Tibial nerve (tissue), 4 donors: Measurements from ENCODE around the gene SPART. TPM values are rescaled to one million over a fixed set of nuclear protein-coding genes. Genes with fewer than 3 reads are reported as not detected.

Experiments used
- DNase-seq, 2 donors: peaks; one replicate each; pipeline ENCODE4 v3.0.0-alpha.2; 2019; ENCODE audit warnings: low spot score in 2 of 2
- H3K27ac ChIP-seq, 4 donors: fragments of 200-600 bp; sonication (generic) in 3 of 4; one replicate each; pipeline ENCODE4 v1.5.1; 2017 to 2019; ENCODE audit warnings: mild to moderate bottlenecking in 1 of 4
- H3K27me3 ChIP-seq, 2 donors: fragments of 200-600 bp; sonication (generic) in 1 of 2; one replicate each; pipeline versions ENCODE4 v1.5.1 to v1.6.0; 2017 to 2019
- H3K36me3 ChIP-seq, 3 donors: fragments of 200-600 bp; sonication (generic); one replicate each; pipeline ENCODE4 v1.5.1; 2018 to 2019
- H3K4me1 ChIP-seq, 4 donors: fragments of 200-600 bp; sonication (generic) in 3 of 4; one replicate each; pipeline ENCODE4 v1.5.1; 2017 to 2019
- H3K4me3 ChIP-seq, 4 donors: fragments of 200-600 bp; sonication (generic) in 3 of 4; one replicate each; pipeline ENCODE4 v1.5.1; 2017 to 2019; ENCODE audit warnings: mild to moderate bottlenecking in 1 of 4, moderate library complexity in 1 of 4
- H3K9me3 ChIP-seq, 4 donors: fragments of 200-600 bp; sonication (generic) in 3 of 4; one replicate each; pipeline ENCODE4 v1.5.1; 2017 to 2019
- EP300 ChIP-seq, 2 donors: sonication (generic); formaldehyde crosslinking; IDR thresholded peaks; one replicate each; pipeline ENCODE4 v1.6.1; 2017; ENCODE audit warnings: antibody characterized with exemption in 2 of 2, mild to moderate bottlenecking in 1 of 2
- POLR2A ChIP-seq, 2 donors: fragments of 450-650 bp; IDR thresholded peaks; one replicate each; pipeline ENCODE4 v1.6.1; 2017; ENCODE audit warnings: antibody characterized with exemption in 2 of 2, mild to moderate bottlenecking in 2 of 2, moderate library complexity in 2 of 2
- WGBS, 2 donors: methylation state at CpG; one replicate each; pipeline ENCODE4 v1.1.5; 2018; 5-methylcytosine and 5-hydroxymethylcytosine counted together
- total RNA-seq, 4 donors: library from RNA; depleted of rRNA; stranded (reverse); fragments of >200 nt; gene quantifications; one replicate each; pipeline ENCODE4 v1.1.0, GENCODE V29; 2016
- TF ChIP-seq, protein P1 (sequence below), 5 experiments: fragments of 200-600 bp in 3 of 5; fragments of 450-650 bp in 2 of 5; sonication (generic) in 3 of 5; IDR thresholded peaks; one replicate each; pipeline ENCODE4 v1.5.1; 2016 to 2019; ENCODE audit warnings: antibody characterized with exemption in 5 of 5, mild to moderate bottlenecking in 3 of 5, moderate library complexity in 2 of 5

The SPART gene
- total RNA-seq, 4 donors from 2014 or later = 50.7 to 77.4 (median 62.4) TPM

DNA sequence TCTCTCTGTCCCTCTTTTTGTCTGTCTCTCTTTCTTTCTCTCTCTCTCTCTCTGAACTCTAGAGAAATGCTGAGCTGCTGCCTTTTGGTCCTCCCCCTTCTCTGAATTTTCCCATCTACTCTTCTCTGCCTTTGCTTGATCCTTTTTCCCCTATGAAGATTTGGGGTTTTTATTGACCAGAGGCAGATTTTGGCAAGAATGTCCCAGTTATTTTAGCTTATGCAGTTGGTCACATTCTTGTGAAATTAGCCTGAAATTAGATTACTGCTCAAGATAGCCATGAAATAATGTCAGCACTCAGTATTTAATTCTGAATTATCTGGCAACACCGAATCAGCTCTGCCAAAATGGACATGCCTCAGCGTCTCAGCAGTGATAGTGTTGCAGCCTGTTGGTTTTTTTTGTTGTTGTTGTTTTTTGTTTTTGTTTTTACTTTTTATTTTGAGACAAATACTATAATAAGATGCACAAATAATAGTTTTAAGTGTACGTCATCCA, 17.2 kb upstream of the SPART start:
- TF ChIP-seq EP300 (IDR thresholded peaks at IDR 0.05) = no peak
- H3K4me3 ChIP-seq = no peak overlapping the region
- H3K4me1 ChIP-seq = peaks cover 0 to 33% (median 0%) of the 10 kb centered on the region in 4 donors
- H3K9me3 ChIP-seq = no peaks in the 10 kb centered on the region
- 43 to 49% methylated on average over 3 of the region's 3 CpGs for WGBS, 2 donors
- peaks cover 0 to 17% (median 0%) of the 10 kb centered on the region in 3 donors for H3K36me3 ChIP-seq
- peak overlapping the region in 1 of 4 donors; percentile 65 for H3K27ac ChIP-seq
- no peak for DNase-seq
- H3K27me3 ChIP-seq = no peaks in the 10 kb centered on the region

DNA sequence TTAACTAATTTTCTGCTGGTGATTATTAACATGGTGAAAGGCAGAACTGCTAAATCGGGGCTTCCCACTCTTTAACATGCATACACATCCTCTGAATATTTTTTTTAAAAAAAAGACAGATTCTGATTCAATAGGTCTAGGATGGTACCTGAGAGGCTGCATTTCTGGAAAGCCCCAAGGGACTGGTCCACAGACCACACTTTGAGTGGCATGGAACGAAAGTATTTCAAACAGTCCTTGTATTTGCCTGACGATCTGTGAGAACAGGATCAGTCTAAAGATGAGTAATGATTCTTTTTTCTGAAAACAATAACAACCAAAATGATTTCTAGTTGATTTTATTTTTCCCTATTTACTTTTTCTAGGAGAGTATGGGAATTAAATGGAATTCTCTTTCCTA, 16.7 kb upstream of the SPART start:
- Histone ChIP-seq H3K4me1 (peaks cover 0 to 38% (median under 1%) of the 10 kb centered on the region in 4 donors), H3K9me3 (no peaks in the 10 kb centered on the region), H3K27ac (peak overlapping the region in 1 of 4 donors; percentile 65), H3K27me3 (no peaks in the 10 kb centered on the region), H3K4me3 (no peak overlapping the region), H3K36me3 (peaks cover 0 to 17% (median 0%) of the 10 kb centered on the region in 3 donors)
- no peak for TF ChIP-seq POLR2A (IDR thresholded peaks at IDR 0.05)
- TF ChIP-seq, protein P1, sequence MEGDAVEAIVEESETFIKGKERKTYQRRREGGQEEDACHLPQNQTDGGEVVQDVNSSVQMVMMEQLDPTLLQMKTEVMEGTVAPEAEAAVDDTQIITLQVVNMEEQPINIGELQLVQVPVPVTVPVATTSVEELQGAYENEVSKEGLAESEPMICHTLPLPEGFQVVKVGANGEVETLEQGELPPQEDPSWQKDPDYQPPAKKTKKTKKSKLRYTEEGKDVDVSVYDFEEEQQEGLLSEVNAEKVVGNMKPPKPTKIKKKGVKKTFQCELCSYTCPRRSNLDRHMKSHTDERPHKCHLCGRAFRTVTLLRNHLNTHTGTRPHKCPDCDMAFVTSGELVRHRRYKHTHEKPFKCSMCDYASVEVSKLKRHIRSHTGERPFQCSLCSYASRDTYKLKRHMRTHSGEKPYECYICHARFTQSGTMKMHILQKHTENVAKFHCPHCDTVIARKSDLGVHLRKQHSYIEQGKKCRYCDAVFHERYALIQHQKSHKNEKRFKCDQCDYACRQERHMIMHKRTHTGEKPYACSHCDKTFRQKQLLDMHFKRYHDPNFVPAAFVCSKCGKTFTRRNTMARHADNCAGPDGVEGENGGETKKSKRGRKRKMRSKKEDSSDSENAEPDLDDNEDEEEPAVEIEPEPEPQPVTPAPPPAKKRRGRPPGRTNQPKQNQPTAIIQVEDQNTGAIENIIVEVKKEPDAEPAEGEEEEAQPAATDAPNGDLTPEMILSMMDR (IDR thresholded peaks at IDR 0.05) = no peak
- WGBS, 2 donors = 50 to 51% methylated on average over 3 of the region's 3 CpGs
- DNase-seq = no peak

DNA sequence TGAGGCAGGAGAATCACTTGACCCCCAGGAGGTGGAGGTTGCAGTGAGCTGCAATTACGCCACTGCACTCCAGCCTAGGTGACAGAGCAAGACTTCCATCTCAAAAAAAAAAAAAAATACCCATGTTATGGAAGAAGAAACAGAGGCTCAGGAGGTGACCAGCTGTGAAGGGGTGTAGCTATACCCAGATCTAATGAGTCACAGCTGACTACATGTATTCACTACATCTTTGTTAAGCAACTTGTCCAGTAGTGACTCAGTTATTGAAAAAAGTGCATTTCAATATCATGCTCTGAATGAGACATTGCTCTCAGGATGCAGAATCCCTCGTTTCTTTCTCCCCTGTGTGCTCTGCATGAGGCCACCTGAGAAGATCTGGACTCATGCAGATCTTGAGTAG, 16.1 kb upstream of the SPART start:
- TF ChIP-seq EP300 (IDR thresholded peaks at IDR 0.05) = no peak
- TF ChIP-seq, protein P1 (IDR thresholded peaks at IDR 0.05) = no peak
- TF ChIP-seq POLR2A (IDR thresholded peaks at IDR 0.05) = no peak
- DNase-seq = no peak
- Histone ChIP-seq H3K4me3 (no peak overlapping the region), H3K4me1 (peaks cover 0 to 43% (median 3%) of the 10 kb centered on the region in 4 donors), H3K27ac (peak overlapping the region in 1 of 4 donors; percentile 65), H3K36me3 (peaks cover 0 to 16% (median 0%) of the 10 kb centered on the region in 3 donors), H3K27me3 (no peaks in the 10 kb centered on the region), H3K9me3 (no peaks in the 10 kb centered on the region)
- WGBS, 2 donors = 69 to 72% methylated on average over 2 of the region's 2 CpGs

DNA sequence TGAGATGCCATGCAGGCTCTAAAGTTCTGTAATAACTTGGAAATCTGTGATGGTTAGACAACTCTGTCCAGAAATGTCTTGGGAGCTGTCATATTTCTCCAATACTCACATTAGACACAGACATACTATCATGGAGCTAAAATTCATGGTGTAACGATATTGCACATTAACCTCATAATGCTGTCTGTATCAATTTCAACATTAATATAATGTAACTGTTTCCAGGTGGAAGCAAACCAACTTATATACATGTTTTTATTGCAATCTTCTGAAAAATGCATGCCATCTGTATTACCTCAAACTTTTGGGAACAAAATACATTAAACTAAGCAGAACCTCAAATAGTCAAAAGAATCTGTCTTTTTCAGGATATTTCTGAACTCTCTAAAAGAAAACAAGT, 14.7 kb upstream of the SPART start:
- no peak for TF ChIP-seq EP300 (IDR thresholded peaks at IDR 0.05)
- no peak for TF ChIP-seq POLR2A (IDR thresholded peaks at IDR 0.05)
- TF ChIP-seq, protein P1 (IDR thresholded peaks at IDR 0.05) = no peak
- 42 to 49% methylated on average over 1 of the region's 1 CpG for WGBS, 2 donors
- Histone ChIP-seq H3K36me3 (peaks cover 0 to 4% (median 0%) of the 10 kb centered on the region in 3 donors), H3K4me3 (no peak overlapping the region), H3K4me1 (peaks cover 0 to 55% (median 7%) of the 10 kb centered on the region in 4 donors), H3K27me3 (no peaks in the 10 kb centered on the region), H3K27ac (no peak overlapping the region), H3K9me3 (no peaks in the 10 kb centered on the region)
- no peak for DNase-seq

DNA sequence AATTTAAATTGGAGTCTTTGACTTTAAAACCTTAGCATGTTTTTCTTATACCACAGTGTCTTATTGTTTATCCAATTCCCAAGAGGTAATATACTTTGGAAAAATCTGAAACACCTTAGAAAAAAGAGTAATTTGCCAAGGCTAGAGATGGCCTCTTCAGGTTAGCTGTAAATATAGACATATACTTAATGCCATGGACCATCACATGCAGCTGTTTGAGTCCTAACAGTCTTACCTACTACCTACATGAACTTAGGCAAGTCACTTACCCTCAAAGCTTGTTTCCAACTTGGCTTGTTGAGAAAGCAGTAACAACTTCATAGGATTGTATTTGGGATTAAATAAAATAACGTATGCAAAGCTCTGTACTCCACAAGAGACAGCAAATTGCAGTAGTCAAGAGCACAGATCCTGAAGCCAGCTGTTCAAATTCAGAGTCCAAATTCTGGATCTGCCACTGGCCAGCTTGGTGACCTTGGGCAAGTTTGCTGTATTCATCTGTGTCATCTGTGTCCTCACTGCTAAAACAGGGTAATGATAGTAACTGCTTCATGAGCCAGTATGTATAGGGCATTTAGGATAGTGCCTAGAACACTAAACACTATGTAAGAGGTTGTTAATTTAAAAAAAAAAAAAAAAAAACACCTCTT, 13.2 kb upstream of the SPART start:
- TF ChIP-seq, protein P1 (IDR thresholded peaks at IDR 0.05) = no peak
- TF ChIP-seq EP300 (IDR thresholded peaks at IDR 0.05) = no peak
- TF ChIP-seq POLR2A (IDR thresholded peaks at IDR 0.05) = no peak

More for the DNA sequence above, 13.2 kb upstream of the SPART start:
- no peaks in the 10 kb centered on the region for H3K9me3 ChIP-seq
- H3K27ac ChIP-seq = peak overlapping the region in 1 of 4 donors; percentile 64
- H3K4me3 ChIP-seq = no peak overlapping the region
- DNase-seq = no peak
- no peaks in the 10 kb centered on the region for H3K27me3 ChIP-seq
- no peaks in the 10 kb centered on the region for H3K36me3 ChIP-seq
- peaks cover 0 to 55% (median 7%) of the 10 kb centered on the region in 4 donors for H3K4me1 ChIP-seq
- WGBS, 2 donors = 79 to 96% methylated on average over 1 of the region's 1 CpG
